Adrenal gland (tissue), 19 donors: ENCODE measurements around the gene PXYLP1. TPM values are rescaled to one million over a fixed set of nuclear protein-coding genes. Genes with fewer than 3 reads are reported as not detected.

ENCODE experiments used
- DNase-seq, 7 donors: peaks; one replicate each; pipeline ENCODE4 v3.0.0-alpha.2; 2019 to 2020
- H3K27ac ChIP-seq, 5 donors: fragments of 200-600 bp; sonication (generic) in 4 of 5; 1 replicate in 3 of 5; 2 replicates in 2 of 5; pipeline versions ENCODE4 v1.5.1 to v1.8.0; 2016 to 2020; ENCODE audit warnings: mild to moderate bottlenecking in 1 of 5
- H3K27me3 ChIP-seq: fragments of 200-600 bp; 2 replicates; pipeline ENCODE4 v1.8.0; 2021
- H3K36me3 ChIP-seq, 2 donors: fragments of 200-600 bp; replicated peaks in 1 of 2; 1 replicate in 1 of 2; 2 replicates in 1 of 2; pipeline versions ENCODE4 v1.5.1 to v1.8.0; 2018 to 2022
- H3K4me1 ChIP-seq, 2 donors: fragments of 200-600 bp; replicated peaks in 1 of 2; 1 replicate in 1 of 2; 2 replicates in 1 of 2; pipeline versions ENCODE4 v1.5.1 to v1.8.0; 2018 to 2021
- H3K4me3 ChIP-seq, 4 donors: fragments of 200-600 bp; sonication (generic) in 3 of 4; one replicate each; pipeline ENCODE4 v1.5.1; 2016 to 2018
- H3K9me3 ChIP-seq, 3 donors: fragments of 200-600 bp; sonication (generic) in 1 of 3; replicated peaks in 1 of 3; 1 replicate in 2 of 3; 2 replicates in 1 of 3; pipeline versions ENCODE4 v1.5.1 to v1.8.0; 2016 to 2021
- CTCF ChIP-seq, 6 experiments: fragments of 450-650 bp in 4 of 6; fragments of 200-600 bp in 2 of 6; sonication (generic) in 1 of 6; IDR thresholded peaks; 1 replicate in 5 of 6; 2 replicates in 1 of 6; pipeline versions ENCODE4 v1.5.1 to v1.8.0; 2016 to 2021; ENCODE audit warnings: antibody characterized with exemption in 6 of 6, mild to moderate bottlenecking in 2 of 6, moderate library complexity in 1 of 6
- POLR2A ChIP-seq, 2 donors: fragments of 450-650 bp; IDR thresholded peaks; one replicate each; pipeline ENCODE4 v1.6.1; 2017; ENCODE audit warnings: antibody characterized with exemption in 2 of 2, mild to moderate bottlenecking in 2 of 2, moderate library complexity in 1 of 2
- WGBS, 4 donors: extraction: QIAGEN DNeasy Blood & Tissue Kit in 2 of 4; methylation state at CpG; one replicate each; pipeline versions ENCODE4 v1.1.5 to v1.1.7; 2013 to 2017; 5-methylcytosine and 5-hydroxymethylcytosine counted together
- intact Hi-C, 2 donors: fragments of 100-400 bp; cut with DNase I; formaldehyde crosslinking; loops; one replicate each; pipeline versions ENCODE4 v1.14.1 to v1.15.0; 2022 to 2023
- long read RNA-seq, 10 donors: library from polyadenylated mRNA in 3 of 10; unstranded in 2 of 10; stranded (forward) in 1 of 10; transcript quantifications; one replicate each; pipeline ENCODE4 v2.0.0 and lab custom pipeline, GENCODE V29; 2021 to 2026
- polyA plus RNA-seq, 3 donors: library from polyadenylated mRNA; stranded (reverse); fragments of 200-250 nt in 2 of 3; fragments of 350-450 nt in 1 of 3; fragmentation: Illumina TruSeq in 1 of 3; extraction: RNeasy Lipid Tissue Mini Kit (QIAGEN cat#74804) in 1 of 3; gene quantifications; one replicate each; pipeline ENCODE4 v1.2.3, GENCODE V29; 2013 to 2014
- total RNA-seq, 9 donors: library from RNA; depleted of rRNA in 4 of 9; stranded (reverse); fragments of >200 nt in 4 of 9; fragments of 120-200 nt in 1 of 9; fragmentation: NEBNext Ultra II Directional in 1 of 9; extraction: Animal tissue kit (Norgen Biotek cat#: 25700) in 1 of 9; gene quantifications; one replicate each; pipeline versions ENCODE4 v1.1.0 to v1.2.4, GENCODE V29; 2013 to 2023
- donor health status: healthy with polysubstance abuse.
- donor health status: Bipolar disorder and iron deficiency.
- donor health status: DM: yes; HTN: yes; CAD: no.
- donor health status: DM: no; HTN: no; CAD: no.
- donor health status: DM: no; HTN: no; CAD: no.
- donor health status: DM: yes; HTN: yes; CAD: no.

PXYLP1 gene
- total RNA-seq (10 to 100 TPM in 2 of 9 donors, 1 to 10 TPM in 7; 5.5 to 22.7 (median 9.1) TPM), polyA plus RNA-seq (1 to 10 TPM; 6.3 to 7.5 (median 6.6) TPM)
- long read RNA-seq, donor 1: 0 reads
- long read RNA-seq, donor 2, partial matches to known transcripts: 0 of 3 reads
- long read RNA-seq, donor 2, other reads (novel, unspliced or antisense): 0 of 3 reads
- long read RNA-seq, donor 3, partial matches to known transcripts: 0 of 1 reads
- long read RNA-seq, donor 3, other reads (novel, unspliced or antisense): 0 of 1 reads
- long read RNA-seq, donor 4: 0 reads
- long read RNA-seq, donor 5, transcript PXYLP1-201 (6 exons, 3,281 nt): major isoform, 13 of 17 reads
- long read RNA-seq, donor 5, partial matches to known transcripts: 0 of 17 reads
- long read RNA-seq, donor 5, other reads (novel, unspliced or antisense): 2 of 17 reads
- long read RNA-seq, donor 6, transcript PXYLP1-201 (6 exons, 3,281 nt): major isoform, 6 of 8 reads
- long read RNA-seq, donor 6, partial matches to known transcripts: 1 of 8 reads
- long read RNA-seq, donor 6, other reads (novel, unspliced or antisense): 0 of 8 reads
- long read RNA-seq, donor 7, partial matches to known transcripts: 0 of 1 reads
- long read RNA-seq, donor 7, other reads (novel, unspliced or antisense): 0 of 1 reads
- long read RNA-seq, donor 8, transcript PXYLP1-201 (6 exons, 3,281 nt): major isoform, 5 of 5 reads
- long read RNA-seq, donor 8, partial matches to known transcripts: 0 of 5 reads
- long read RNA-seq, donor 8, other reads (novel, unspliced or antisense): 0 of 5 reads
- long read RNA-seq, donor 9, partial matches to known transcripts: 0 of 3 reads
- long read RNA-seq, donor 9, other reads (novel, unspliced or antisense): 0 of 3 reads
- long read RNA-seq, donor 10, partial matches to known transcripts: 0 of 2 reads
- long read RNA-seq, donor 10, other reads (novel, unspliced or antisense): 0 of 2 reads

GRCh38 chr3:141231101-141231951 is at the start of gene PXYLP1:
TSS of gene PXYLP1 (plus strand) at chr3:141231825. CDS start at chr3:141260176, 28,351 bp downstream.
- TF ChIP-seq CTCF (IDR thresholded peaks at IDR 0.05): peak in 4 of 6 experiments; percentile 16 to 93 (median 80)
- TF ChIP-seq POLR2A (IDR thresholded peaks at IDR 0.05): peak; percentile 69 to 87
- H3K4me1 ChIP-seq: peaks cover 0 to 13% of the 10 kb centered on the region in 2 donors
- H3K4me3 ChIP-seq: peak within 1 kb of the TSS; percentile 33 to 79 (median 59)
- 1 to 7% (median 2%) methylated on average over 15 to 92 of the region's 92 CpGs for WGBS, 4 donors
- no peaks in the 10 kb centered on the region for H3K36me3 ChIP-seq
- H3K27ac ChIP-seq: peak within 1 kb of the TSS in 4 of 5 donors; percentile 45 to 91 (median 70)
- H3K9me3 ChIP-seq: no peaks in the 10 kb centered on the region
- no peaks in the 10 kb centered on the region for H3K27me3 ChIP-seq
- intact Hi-C loops: loop anchor here (5.0 kb wide), 2 partner anchors 46 to 51 kb away; no protein-coding TSS in a partner anchor
- DNase-seq: peak; percentile 93 to 97 (median 94)

- H3K4me1 ChIP-seq: no peaks in the 10 kb centered on the region
- intact Hi-C loops: no loop called here
- WGBS, 4 donors: 32 to 71% (median 47%) methylated on average over 2 of the region's 2 CpGs
Measured at GRCh38 chr3:141183606-141184005, 48.0 kb upstream of the PXYLP1 start.

GRCh38 chr3:141184430-141184829 is 47.2 kb upstream of the PXYLP1 start:
- 70 to 86% (median 82%) methylated on average over 3 to 4 of the region's 4 CpGs for WGBS, 4 donors
- Histone ChIP-seq H3K27me3 (no peaks in the 10 kb centered on the region), H3K4me3 (no peak overlapping the region), H3K36me3 (no peaks in the 10 kb centered on the region), H3K27ac (no peak overlapping the region), H3K4me1 (no peaks in the 10 kb centered on the region), H3K9me3 (no peaks in the 10 kb centered on the region)
- intact Hi-C loops: no loop called here
- no peak for TF ChIP-seq CTCF (IDR thresholded peaks at IDR 0.05)
- TF ChIP-seq POLR2A (IDR thresholded peaks at IDR 0.05): no peak
- DNase-seq: no peak

More at GRCh38 chr3:141183606-141184005, 48.0 kb upstream of the PXYLP1 start:
- Histone ChIP-seq H3K27me3 (no peaks in the 10 kb centered on the region), H3K9me3 (no peaks in the 10 kb centered on the region), H3K4me3 (no peak overlapping the region), H3K36me3 (no peaks in the 10 kb centered on the region), H3K27ac (no peak overlapping the region)
- DNase-seq: no peak
- no peak for TF ChIP-seq POLR2A (IDR thresholded peaks at IDR 0.05)

GRCh38 chr3:141191097-141191749 is 40.4 kb upstream of the PXYLP1 start:
- DNase-seq: no peak
- Histone ChIP-seq H3K4me3 (no peak overlapping the region), H3K27ac (no peak overlapping the region), H3K9me3 (no peaks in the 10 kb centered on the region), H3K36me3 (no peaks in the 10 kb centered on the region), H3K27me3 (no peaks in the 10 kb centered on the region), H3K4me1 (no peaks in the 10 kb centered on the region)
- 42 to 87% (median 62%) methylated on average over 2 of the region's 2 CpGs for WGBS, 4 donors
- intact Hi-C loops: loop anchor here (5.0 kb wide), 3 partner anchors 179 to 294 kb away; no protein-coding TSS in a partner anchor
- no peak for TF ChIP-seq CTCF (IDR thresholded peaks at IDR 0.05)
- TF ChIP-seq POLR2A (IDR thresholded peaks at IDR 0.05): no peak
